GM18520 (cell line): ENCODE measurements around the gene PSPC1.

Experiments used
- ATAC-seq: cut with Tn5 transposase; IDR thresholded peaks from one replicate; pipeline ENCODE4 v1.9.1; 2021; ENCODE audit not compliant: unreplicated experiment

Gene PSPC1

DNA sequence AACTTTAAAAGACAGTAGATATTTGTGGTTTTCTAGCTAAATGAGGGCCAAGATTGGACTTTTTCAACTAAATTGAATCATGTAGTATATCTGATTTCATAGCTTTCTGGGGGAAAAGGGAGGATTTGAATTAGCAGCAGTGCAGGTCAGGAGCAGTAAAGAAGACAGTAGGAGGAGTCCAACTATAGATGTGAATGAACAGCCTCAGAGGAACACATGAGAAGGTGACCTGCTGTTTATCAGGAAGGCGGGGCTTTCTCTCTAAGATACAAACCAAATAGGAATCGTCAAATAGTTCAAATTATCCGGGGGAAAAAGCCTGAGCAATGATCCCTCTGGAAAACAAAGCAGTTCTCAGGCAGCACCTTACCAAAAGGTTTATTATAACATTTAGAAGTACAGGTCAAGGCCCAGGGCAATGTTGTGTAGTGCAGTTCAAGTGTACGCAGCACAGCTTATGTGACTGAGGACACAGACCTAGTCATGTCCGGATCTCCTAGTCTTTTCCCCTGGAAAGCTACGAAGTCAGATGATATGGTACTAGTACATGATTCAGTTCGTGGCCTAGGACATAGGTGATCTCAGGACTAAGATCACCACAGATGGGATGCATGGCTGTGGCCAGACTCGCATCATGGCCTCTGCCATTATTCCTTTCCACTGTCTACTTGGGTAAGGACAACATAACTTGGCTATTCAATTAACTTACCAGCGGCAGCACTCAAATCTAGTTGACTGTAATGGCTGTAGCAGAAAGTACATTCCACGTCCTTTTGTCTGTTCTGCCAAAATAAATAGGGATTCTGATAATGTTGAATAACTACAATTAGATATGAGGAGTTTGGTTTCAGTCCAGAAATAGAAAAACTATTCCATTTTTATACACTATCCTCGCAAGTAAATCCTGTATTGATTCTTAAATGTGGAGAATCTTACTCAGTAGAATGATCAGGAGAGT is 109.0 kb downstream of the PSPC1 start:
- ATAC-seq = no peak

GRCh38 chr13:19672990-19673389 is 109.8 kb downstream of the PSPC1 start:
- ATAC-seq = no peak

- no peak for ATAC-seq
Observed at GRCh38 chr13:19670147-19670546, 112.6 kb downstream of the PSPC1 start.

- no peak for ATAC-seq
Observed at GRCh38 chr13:19668778-19669177, 114.0 kb downstream of the PSPC1 start.

DNA sequence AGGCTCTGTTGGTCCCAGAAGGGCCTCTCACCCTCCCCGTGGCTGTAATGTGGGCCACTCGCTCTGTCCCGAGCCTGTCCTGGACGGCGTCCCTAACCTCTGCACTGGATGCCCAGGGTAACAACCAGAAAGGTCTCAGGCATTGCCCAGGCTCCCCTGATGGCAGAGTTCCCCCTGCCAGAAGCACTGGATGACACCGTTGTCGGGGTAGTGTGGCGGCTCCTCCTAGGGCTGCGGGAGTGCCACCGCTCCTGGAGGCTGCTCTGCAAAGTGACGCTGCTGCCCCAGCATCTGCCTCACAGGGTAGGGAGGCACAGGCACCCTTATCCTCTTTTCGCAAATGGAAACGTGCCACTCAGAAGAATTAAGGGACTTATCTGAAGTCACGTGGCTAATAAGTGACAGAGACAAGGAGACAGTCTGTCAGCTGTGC is 117.3 kb downstream of the PSPC1 start:
- ATAC-seq = no peak

- ATAC-seq = no peak
Observed at GRCh38 chr13:19664481-19665230, 118.1 kb downstream of the PSPC1 start.

GRCh38 chr13:19663416-19663979 is 119.2 kb downstream of the PSPC1 start:
- no peak for ATAC-seq

- ATAC-seq = no peak
Observed at GRCh38 chr13:19661561-19661960, 121.2 kb downstream of the PSPC1 start.

DNA sequence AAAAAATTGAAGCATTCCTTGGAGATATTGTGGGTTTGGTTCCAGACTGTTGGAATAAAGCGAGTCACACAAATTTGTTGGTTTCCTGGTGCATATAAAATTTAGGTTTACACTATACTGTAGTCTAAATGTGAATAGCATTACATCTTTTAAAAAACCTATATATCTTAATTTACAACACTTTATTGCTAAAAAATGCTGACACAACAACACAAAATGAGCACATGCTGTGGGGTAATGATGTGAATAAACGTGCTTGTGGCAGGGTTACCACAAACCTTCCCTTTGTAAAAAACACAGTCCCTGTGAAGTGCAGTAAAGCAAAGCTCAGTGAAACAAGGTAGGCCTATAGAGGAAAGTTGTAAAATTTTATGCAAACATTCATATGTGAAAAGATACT is 121.6 kb downstream of the PSPC1 start:
- ATAC-seq = no peak

- no peak for ATAC-seq
Observed at GRCh38 chr13:19658831-19659230, 123.9 kb downstream of the PSPC1 start.

DNA sequence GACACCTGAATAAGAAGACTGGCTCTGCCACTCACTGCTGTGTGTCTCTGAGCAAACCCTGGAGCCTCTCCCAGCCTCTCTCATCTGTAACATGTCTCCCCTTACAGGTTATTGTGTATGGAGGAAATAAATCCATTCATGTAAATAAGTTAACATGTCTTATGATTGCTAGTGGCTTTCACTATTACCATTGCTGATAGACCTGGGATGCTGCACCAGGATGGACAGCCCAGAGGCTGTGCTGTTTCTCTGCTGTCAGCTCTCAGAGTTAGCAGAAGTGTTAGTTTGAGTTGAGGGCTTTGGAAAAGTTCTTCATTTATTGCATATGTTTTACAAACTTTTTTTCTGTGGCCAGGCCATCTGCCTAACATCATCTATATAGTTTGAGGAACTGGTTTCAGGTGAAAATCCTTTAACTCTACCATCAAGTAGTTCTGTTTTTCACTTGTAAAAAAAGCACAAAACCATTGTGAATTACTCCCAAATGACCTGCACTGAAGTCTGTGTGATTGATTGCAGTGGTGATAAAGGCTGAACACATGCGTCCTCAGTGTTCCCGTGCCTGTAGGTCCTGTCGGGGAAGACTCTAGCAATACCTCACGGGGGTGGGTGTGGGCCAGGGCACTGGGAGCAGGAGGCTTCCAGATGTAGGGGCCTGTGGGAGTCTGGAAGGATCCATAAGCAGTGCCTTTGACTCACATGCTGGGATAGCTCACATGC is 124.7 kb downstream of the PSPC1 start:
- ATAC-seq = no peak
